GM12878 (cell line): ENCODE results near the gene SUMF1. TPM values are rescaled to one million over a fixed set of nuclear protein-coding genes. Genes with fewer than 3 reads are reported as not detected.

Experiments
- ATAC-seq: fragments of 200-7000 bp; cut with Tn5 transposase; 3 replicates; pipeline ENCODE4 v1.9.1; 2020; ENCODE audit warnings: mild to moderate bottlenecking, moderate library complexity
- BruUV-seq: library from RNA; stranded (reverse); fragments of 400-500 nt; replicated peaks from 2 replicates; lab custom pipeline; 2021; lab: Mats Ljungman, UMichigan
- CTCF ChIA-PET: fragments of 300-600 bp; sonication (Branson Sonifier 250); formaldehyde crosslinking; extraction: SDS; loops from one replicate; lab custom pipeline; 2021; ENCODE audit warnings: inconsistent platforms; lab: Yijun Ruan, JAX
- POLR2A ChIA-PET: fragments of 350-600 bp; formaldehyde crosslinking; extraction: SDS; loops from one replicate; lab custom pipeline; 2021; ENCODE audit warnings: inconsistent platforms; lab: Charles Lee
- RAD21 ChIA-PET: fragments of 300-600 bp; sonication (Branson Sonifier 250); formaldehyde crosslinking; loops from one replicate; lab custom pipeline; 2023; ENCODE audit warnings: antibody characterized with exemption; ENCODE audit not compliant: unreplicated experiment; lab: Charles Lee
- SMC1A ChIA-PET: fragments of 300-600 bp; sonication (Branson Sonifier 250); formaldehyde crosslinking; loops from one replicate; lab custom pipeline; 2023; ENCODE audit not compliant: unreplicated experiment, uncharacterized antibody; lab: Charles Lee
- DNase-seq: peaks from one replicate; pipeline ENCODE4 v3.0.0-alpha.2; 2011; ENCODE audit warnings: low read depth, low spot score
- FAIRE-seq: peaks from 3 replicates; lab custom pipeline; 2011; peaks lifted over from hg19 to GRCh38; lab: Jason Lieb, UNC
- H2AFZ ChIP-seq: 2 replicates; pipeline ENCODE4 v1.6.0; 2011; ENCODE audit warnings: low read depth, low read length, control low read depth; ENCODE audit not compliant: control insufficient read depth
- H3K27ac ChIP-seq: 2 replicates; pipeline ENCODE4 v1.5.1; 2011; ENCODE audit warnings: control low read depth; ENCODE audit not compliant: control insufficient read depth, insufficient read depth
- H3K27me3 ChIP-seq, 2 experiments: replicated peaks in 1 of 2; 2 replicates each; pipeline versions ENCODE4 v1.6.0 to v1.6.1; 2011; ENCODE audit warnings: low read length in 1 of 2; ENCODE audit not compliant: control insufficient read depth in 2 of 2, insufficient read depth in 2 of 2
- H3K36me3 ChIP-seq, 2 experiments: 2 replicates each; pipeline ENCODE4 v1.5.1; 2011; ENCODE audit warnings: low read length in 1 of 2; ENCODE audit not compliant: control insufficient read depth in 2 of 2, insufficient read depth in 2 of 2
- H3K4me1 ChIP-seq: 2 replicates; pipeline ENCODE4 v1.6.1; 2011; ENCODE audit warnings: mild to moderate bottlenecking, low read length, moderate library complexity, mixed read lengths; ENCODE audit not compliant: control insufficient read depth, insufficient read depth
- H3K4me2 ChIP-seq: 2 replicates; pipeline ENCODE4 v1.6.0; 2011; ENCODE audit warnings: control low read depth; ENCODE audit not compliant: control insufficient read depth, insufficient read depth
- H3K4me3 ChIP-seq: fragments of 200-600 bp; sonication (generic); 2 replicates; pipeline ENCODE4 v1.5.1; 2016
- H3K79me2 ChIP-seq: 2 replicates; pipeline ENCODE4 v1.6.0; 2011; ENCODE audit warnings: low read length; ENCODE audit not compliant: control insufficient read depth, insufficient read depth
- H3K9ac ChIP-seq: 2 replicates; pipeline ENCODE4 v1.8.0; 2011; ENCODE audit warnings: low read length, control low read depth, mixed read lengths; ENCODE audit not compliant: control insufficient read depth, insufficient read depth
- H3K9me3 ChIP-seq: replicated peaks from 3 replicates; pipeline ENCODE4 v1.5.1; 2011; ENCODE audit warnings: mild to moderate bottlenecking, low read length; ENCODE audit not compliant: control insufficient read depth, insufficient read depth
- H4K20me1 ChIP-seq: 2 replicates; pipeline ENCODE4 v1.6.0; 2011; ENCODE audit not compliant: control insufficient read depth, insufficient read depth
- ATF2 ChIP-seq: IDR thresholded peaks from 2 replicates; pipeline ENCODE4 v1.6.1; 2012; ENCODE audit warnings: low read length, inconsistent platforms
- CBX3 ChIP-seq: fragments of 200-600 bp; sonication (generic); IDR thresholded peaks from 2 replicates; pipeline ENCODE4 v1.6.1; 2016; ENCODE audit warnings: low read depth, borderline replicate concordance
- CREM ChIP-seq: IDR thresholded peaks from 2 replicates; pipeline ENCODE4 v1.6.1; 2014; ENCODE audit warnings: antibody characterized with exemption, low read depth
- IKZF2 ChIP-seq, 2 experiments: fragments of 450-650 bp; IDR thresholded peaks; 2 replicates each; pipeline ENCODE4 v1.6.1; 2017; ENCODE audit warnings: mild to moderate bottlenecking in 2 of 2, moderate library complexity in 2 of 2
- KLF5 ChIP-seq: fragments of 450-650 bp; IDR thresholded peaks from 2 replicates; pipeline ENCODE4 v1.6.1; 2014; ENCODE audit warnings: mild to moderate bottlenecking; ENCODE audit not compliant: partially characterized antibody
- MTA3 ChIP-seq: IDR thresholded peaks from 2 replicates; pipeline ENCODE4 v1.6.1; 2012; ENCODE audit warnings: low read length, inconsistent platforms, borderline replicate concordance
- MXI1 ChIP-seq: fragments of 150-350 bp; IDR thresholded peaks from 2 replicates; pipeline ENCODE4 v1.6.1; 2011; ENCODE audit warnings: low read depth, mild to moderate bottlenecking, inconsistent platforms, low read length, improper control_type of control experiment
- PRDM15 ChIP-seq: fragments of 450-650 bp; formaldehyde crosslinking; IDR thresholded peaks from 2 replicates; pipeline ENCODE4 v1.4.0; 2020; ENCODE audit warnings: mild to moderate bottlenecking, moderate library complexity
- RBBP5 ChIP-seq: fragments of 200-600 bp; sonication (generic); conservative IDR thresholded peaks from 2 replicates; pipeline ENCODE4 v1.6.1; 2016
- SRF ChIP-seq, 2 experiments: IDR thresholded peaks; 2 replicates each; pipeline ENCODE4 v1.6.1; 2011; ENCODE audit warnings: low read depth in 2 of 2, low read length in 2 of 2, mild to moderate bottlenecking in 1 of 2, moderate library complexity in 1 of 2
- WGBS: methylation state at CpG from one replicate; pipeline ENCODE4 v1.1.6; 2016; ENCODE audit warnings: low lambda C conversion rate; ENCODE audit not compliant: insufficient replicate concordance, insufficient coverage; ENCODE audit errors: missing lambda C conversion rate; 5-methylcytosine and 5-hydroxymethylcytosine counted together
- in situ Hi-C: fragments of 300-500 bp; cut with MboI; formaldehyde crosslinking; loops from 9 replicates; pipeline ENCODE4 v1.14.3; 2018; ENCODE audit warnings: mixed read lengths
- intact Hi-C: fragments of 100-400 bp; cut with micrococcal nuclease; formaldehyde crosslinking; loops from one replicate; pipeline ENCODE4 v1.14.2; 2022; ENCODE audit not compliant: unreplicated experiment
- polyA plus RNA-seq, 11 experiments: library from polyadenylated mRNA; depleted of rRNA in 4 of 11; unstranded in 6 of 11; stranded (reverse) in 5 of 11; fragments of >200 nt; fragmentation: Nextera tagmentation in 4 of 11; fragmentation: Illumina TruSeq in 1 of 11; extraction: Ambion mirVana in 4 of 11; extraction: Trizol in 1 of 11; gene quantifications; 1 replicate in 1 of 11; 2 replicates in 10 of 11; pipeline versions ENCODE4 v1.2.1 to v1.2.3, GENCODE V29; 2011 to 2016; ENCODE audit warnings: inconsistent platforms in 2 of 11, missing spikeins in 2 of 11, low read depth in 1 of 11
- total RNA-seq, 4 experiments: library from RNA; depleted of rRNA in 3 of 4; stranded (reverse); fragments of >200 nt in 3 of 4; fragmentation: Illumina TruSeq in 1 of 4; extraction: Trizol in 1 of 4; gene quantifications; 2 replicates each; pipeline versions ENCODE4 v1.2.1 to v1.2.3, GENCODE V29; 2013 to 2021

SUMF1 gene
- total and polyA plus RNA-seq, 10 of the 15 experiments (the other 5 are each of a cell fraction or from before 2014, with no cell fraction given): 3.2 to 14.3 (median 8.5) TPM

GRCh38 chr3:4496087-4496452, 29.0 kb upstream of the SUMF1 start (continued):
- TF ChIP-seq SRF (IDR thresholded peaks at IDR 0.05; ENCODE audit: low read depth in 2 of 2, low read length in 2 of 2) (no peak), PRDM15 (no peak), MTA3 (no peak)
- TF ChIP-seq, all 136 proteins: peak for 6

- peak overlapping the region; percentile 84 for H3K4me3 ChIP-seq
- H3K27me3 ChIP-seq: no peaks in the 10 kb centered on the region; a peak in 1 of 4 replicates
- H3K9ac ChIP-seq: peak overlapping the region; percentile 49
- RAD21 ChIA-PET: interaction anchor here (1.0 to 6.1 kb wide), 11 partner anchors 12 to 687 kb away, joined by 3 to 128 read pairs (median 9); partner anchors contain the start of gene SUMF1
- peak; percentile 0; the same call in 2 of the 3 replicates for ATAC-seq
- H3K4me2 ChIP-seq: peak overlapping the region; percentile 91
- SMC1A ChIA-PET: interaction anchor here (0.6 to 8.4 kb wide), 22 partner anchors 9 to 702 kb away, joined by 3 to 180 read pairs (median 4); partner anchors contain the start of gene SUMF1
- intact Hi-C loops: loop anchor here (1.0 kb wide), 1 partner anchor 9 kb away; no protein-coding TSS in a partner anchor
- H4K20me1 ChIP-seq: no peaks in the 10 kb centered on the region
- peak; percentile 68 for FAIRE-seq
- H3K4me1 ChIP-seq: peaks cover 14% of the 10 kb centered on the region
- BruUV-seq: no TSS peak
- POLR2A ChIA-PET: interaction anchor here (0.6 to 7.7 kb wide), 6 partner anchors 11 to 145 kb away, joined by 3 to 132 read pairs (median 6); no protein-coding TSS in a partner anchor
- no peaks in the 10 kb centered on the region for H3K9me3 ChIP-seq
- H3K79me2 ChIP-seq: peaks cover 27% of the 10 kb centered on the region
- H3K36me3 ChIP-seq: peaks cover 0 to 5% of the 10 kb centered on the region in 2 experiments
- peak overlapping the region; percentile 1 for H3K27ac ChIP-seq
- in situ Hi-C loops: no loop called here
- 0% methylated on average over 3 of the region's 3 CpGs for WGBS
- no peak for DNase-seq
- H2AFZ ChIP-seq: no peak overlapping the region
- CTCF ChIA-PET: interaction anchor here (1.0 to 5.5 kb wide), 8 partner anchors 7 to 485 kb away, joined by 3 to 52 read pairs (median 8); no protein-coding TSS in a partner anchor
- TF ChIP-seq RBBP5 (no peak), MXI1 (0 out of 2 replicates have a peak, but pooled peaks have one; percentile 29), KLF5 (no peak), CREM (no peak), IKZF2 (IDR thresholded peaks at IDR 0.05) (peak; percentile 44 to 56), ATF2 (peak; percentile 14; the same call in 1 of the 2 replicates), CBX3 (no peak), SRF (IDR thresholded peaks at IDR 0.05; ENCODE audit: low read depth in 2 of 2, low read length in 2 of 2) (no peak)
These were observed 28.4 kb upstream of the SUMF1 start for GRCh38 chr3:4495294-4496086.
